ENCODE measurements around the gene TTLL7. TPM values are rescaled to one million over a fixed set of nuclear protein-coding genes. Genes with fewer than 3 reads are reported as not detected.

TTLL7 gene
- total and polyA plus RNA-seq, 9 of the 15 experiments (the other 6 are each of a cell fraction or from before 2014, with no cell fraction given), result 0.63 to 2.6 (median 1.7) TPM

- TF ChIP-seq HINFP (tag; conservative IDR thresholded peaks at IDR 0.05; ENCODE audit: low read depth) (no peak), TCF15 (CRISPR knock-in tag; IDR thresholded peaks at IDR 0.05) (no peak), NRF1 (conservative IDR thresholded peaks at IDR 0.05 in 1 of 2, IDR thresholded peaks at IDR 0.05 in 1 of 2) (peak; percentile 46 to 47; a peak in 2 of 4 replicates), GABPA (tag; conservative IDR thresholded peaks at IDR 0.05; ENCODE audit: low read depth) (no peak), SFPQ (IDR thresholded peaks at IDR 0.05; ENCODE audit: low read depth, low read length) (no peak), YBX1 (IDR thresholded peaks at IDR 0.05) (no peak), ZNF445 (CRISPR knock-in tag; IDR thresholded peaks at IDR 0.05; ENCODE audit: low read depth) (no peak), ESRRB (CRISPR knock-in tag; IDR thresholded peaks at IDR 0.05; ENCODE audit: borderline replicate concordance) (no peak), ZNF253 (CRISPR knock-in tag; conservative IDR thresholded peaks at IDR 0.05) (no peak), OTX1 (CRISPR knock-in tag; IDR thresholded peaks at IDR 0.05) (no peak), ZNF232 (CRISPR knock-in tag; IDR thresholded peaks at IDR 0.05) (no peak), ZSCAN29 (IDR thresholded peaks at IDR 0.05) (no peak), ZBTB40 (IDR thresholded peaks at IDR 0.05) (no peak), ZBTB40 (CRISPR knock-in tag; IDR thresholded peaks at IDR 0.05) (no peak)
Measured at GRCh38 chr1:83932281-83932680, 66.7 kb downstream of the TTLL7 start (continued).
